22Rv1 (cell line): Measurements from ENCODE around the gene GPER1.
A peak's percentile ranks its signal among the peaks of the same experiment; 100 is the strongest.

Experiments used
- H3K27ac ChIP-seq: fragments of 450-650 bp; 2 replicates; pipeline ENCODE4 v1.5.1; 2017
- ZFX ChIP-seq: fragments of 450-650 bp; IDR thresholded peaks from 2 replicates; pipeline ENCODE4 v1.6.1; 2017; ENCODE audit warnings: antibody characterized with exemption, borderline replicate concordance
- TF ChIP-seq, protein P1 (sequence below): fragments of 450-650 bp; IDR thresholded peaks from 2 replicates; pipeline ENCODE4 v1.5.1; 2017; ENCODE audit warnings: mild to moderate bottlenecking

GPER1 gene

GRCh38 chr7:1092161-1092632 lies 4.3 kb downstream of the GPER1 start:
- TF ChIP-seq, protein P1, sequence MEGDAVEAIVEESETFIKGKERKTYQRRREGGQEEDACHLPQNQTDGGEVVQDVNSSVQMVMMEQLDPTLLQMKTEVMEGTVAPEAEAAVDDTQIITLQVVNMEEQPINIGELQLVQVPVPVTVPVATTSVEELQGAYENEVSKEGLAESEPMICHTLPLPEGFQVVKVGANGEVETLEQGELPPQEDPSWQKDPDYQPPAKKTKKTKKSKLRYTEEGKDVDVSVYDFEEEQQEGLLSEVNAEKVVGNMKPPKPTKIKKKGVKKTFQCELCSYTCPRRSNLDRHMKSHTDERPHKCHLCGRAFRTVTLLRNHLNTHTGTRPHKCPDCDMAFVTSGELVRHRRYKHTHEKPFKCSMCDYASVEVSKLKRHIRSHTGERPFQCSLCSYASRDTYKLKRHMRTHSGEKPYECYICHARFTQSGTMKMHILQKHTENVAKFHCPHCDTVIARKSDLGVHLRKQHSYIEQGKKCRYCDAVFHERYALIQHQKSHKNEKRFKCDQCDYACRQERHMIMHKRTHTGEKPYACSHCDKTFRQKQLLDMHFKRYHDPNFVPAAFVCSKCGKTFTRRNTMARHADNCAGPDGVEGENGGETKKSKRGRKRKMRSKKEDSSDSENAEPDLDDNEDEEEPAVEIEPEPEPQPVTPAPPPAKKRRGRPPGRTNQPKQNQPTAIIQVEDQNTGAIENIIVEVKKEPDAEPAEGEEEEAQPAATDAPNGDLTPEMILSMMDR, result no peak
- TF ChIP-seq ZFX, result no peak
- H3K27ac ChIP-seq, result no peak overlapping the region

GRCh38 chr7:1092806-1093501 lies 5.0 kb downstream of the GPER1 start:
- no peak for TF ChIP-seq ZFX
- TF ChIP-seq, protein P1, result no peak
- H3K27ac ChIP-seq, result no peak overlapping the region

DNA sequence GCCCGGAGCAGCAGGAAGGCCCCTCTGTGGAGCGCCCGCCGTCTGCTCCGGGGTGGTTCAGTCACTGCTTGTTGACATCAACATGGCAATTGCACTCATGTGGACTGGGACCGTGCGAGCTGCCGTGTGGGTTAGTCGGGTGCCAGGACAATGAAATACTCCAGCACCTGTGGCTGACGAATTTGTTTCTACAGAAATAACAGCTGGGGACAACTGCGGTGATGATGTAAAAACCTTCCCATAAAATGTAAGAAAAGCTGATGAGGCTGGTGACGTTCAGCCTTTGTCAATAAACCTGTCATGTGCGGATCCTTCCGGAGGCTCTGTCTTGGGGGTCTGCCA lies 5.6 kb downstream of the GPER1 start:
- no peak for TF ChIP-seq ZFX
- TF ChIP-seq, protein P1, result no peak
- no peak overlapping the region for H3K27ac ChIP-seq

GRCh38 chr7:1093916-1094508 lies 6.1 kb downstream of the GPER1 start:
- H3K27ac ChIP-seq, result no peak overlapping the region
- TF ChIP-seq ZFX, result no peak
- TF ChIP-seq, protein P1, result no peak

DNA sequence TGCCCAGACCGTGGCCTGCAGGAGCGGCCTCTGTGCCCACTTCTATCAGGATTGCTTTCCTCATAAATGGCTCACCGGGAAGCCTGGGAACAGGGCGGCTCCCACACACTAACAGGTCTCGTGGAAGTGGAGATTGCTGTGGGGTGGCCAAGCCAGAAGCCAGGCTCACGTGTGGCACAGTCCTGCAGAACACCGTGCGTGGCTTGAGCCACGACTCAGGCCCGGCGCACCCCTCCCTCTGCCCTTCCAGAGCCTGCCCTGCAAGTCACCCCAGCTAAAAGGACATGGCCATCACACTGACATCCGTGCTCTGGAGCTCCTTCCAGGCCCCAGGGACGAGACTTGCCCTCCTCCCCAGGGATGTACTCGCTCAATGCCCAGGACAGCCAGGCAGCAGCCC lies 7.0 kb downstream of the GPER1 start:
- H3K27ac ChIP-seq, result no peak overlapping the region
- TF ChIP-seq, protein P1, result no peak
- TF ChIP-seq ZFX, result no peak

DNA sequence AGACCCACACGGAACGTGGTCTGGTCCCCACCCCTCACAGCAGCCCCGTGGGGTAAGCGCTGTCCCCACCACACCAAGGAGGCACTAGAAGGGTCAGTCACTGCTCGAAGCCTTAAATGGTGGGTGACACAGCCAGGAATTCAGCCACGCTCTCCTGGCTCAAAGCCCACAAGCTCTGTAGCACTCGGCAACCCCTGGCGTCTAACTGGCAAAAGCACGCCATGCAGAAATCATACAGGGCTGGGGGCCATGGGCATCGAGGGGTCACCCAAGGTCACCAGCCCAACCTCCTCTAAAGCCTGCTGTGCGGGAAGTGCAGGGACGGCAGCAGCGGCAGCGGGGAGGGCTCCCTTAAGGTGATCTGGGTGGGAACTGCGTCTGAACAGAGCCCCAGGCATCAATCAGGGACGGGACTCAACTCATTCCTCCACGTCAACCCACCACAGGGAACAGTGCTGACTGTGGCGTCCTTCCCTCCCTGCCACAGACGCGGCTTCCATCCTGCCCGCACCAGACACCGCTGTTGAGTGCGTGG lies 7.8 kb downstream of the GPER1 start:
- no peak overlapping the region; the same call in 1 of the 2 replicates for H3K27ac ChIP-seq
- TF ChIP-seq ZFX, result no peak

DNA sequence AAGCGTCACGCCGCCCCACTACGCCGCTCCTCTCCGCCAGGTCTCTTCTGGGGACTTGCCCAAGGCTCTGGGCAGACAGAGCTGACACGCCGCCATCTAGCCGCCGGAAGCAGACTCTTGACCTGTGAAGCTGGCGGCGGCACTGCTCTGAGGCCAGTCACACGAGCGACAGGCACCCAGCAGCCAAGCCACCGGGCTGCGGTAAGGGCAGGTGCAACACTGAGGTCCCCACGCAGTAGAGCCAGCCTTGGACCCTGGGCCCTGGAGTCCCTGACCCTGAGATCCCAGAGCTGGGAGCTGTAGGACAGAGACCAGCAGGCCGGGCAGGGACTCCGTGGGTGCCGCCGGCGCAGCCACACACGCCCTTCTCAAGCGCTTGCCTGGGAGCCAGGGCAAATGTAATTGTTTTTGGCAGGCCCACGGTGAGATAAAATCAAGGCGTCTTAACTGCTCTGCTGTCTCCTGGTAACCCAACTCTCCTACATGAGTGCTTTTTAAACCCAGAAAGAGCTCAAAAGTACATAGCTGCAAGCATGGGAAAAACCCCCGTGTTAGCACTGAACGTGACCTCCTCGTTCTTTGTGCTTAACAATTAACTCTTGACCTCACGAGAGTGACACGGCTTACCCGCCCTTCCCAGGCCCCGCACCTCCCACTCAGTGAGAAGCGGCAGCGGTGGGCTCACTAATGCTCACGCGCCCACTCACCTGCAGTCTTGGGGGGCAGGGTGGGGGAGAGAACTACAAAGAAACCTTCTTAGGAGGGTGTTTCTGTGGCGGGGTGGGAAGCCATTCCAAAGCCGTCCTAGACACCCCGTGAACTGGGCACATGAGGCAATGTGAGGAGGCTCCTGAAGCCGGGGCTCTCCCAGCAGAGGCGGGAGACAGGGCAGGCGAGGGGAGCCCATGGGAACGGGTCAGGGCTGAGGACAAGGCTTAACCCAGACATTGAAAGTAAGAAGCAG lies 8.5 kb downstream of the GPER1 start:
- peak overlapping the region; percentile 29 for H3K27ac ChIP-seq
- TF ChIP-seq ZFX, result no peak
- TF ChIP-seq, protein P1, result no peak
